HepG2 (cell line): Measurements from ENCODE around the gene CLEC10A. TPM values are rescaled to one million over a fixed set of nuclear protein-coding genes. Genes with fewer than 3 reads are reported as not detected.

ENCODE experiments used
- ATAC-seq: fragments of 200-7000 bp; cut with Tn5 transposase; 3 replicates; pipeline ENCODE4 v1.9.1; 2020; ENCODE audit warnings: mild to moderate bottlenecking, moderate library complexity
- BruUV-seq: library from RNA; stranded (reverse); fragments of 400-500 nt; replicated peaks from 2 replicates; lab custom pipeline; 2021; lab: Mats Ljungman, UMichigan
- CTCF ChIA-PET: fragments of 300-600 bp; formaldehyde crosslinking; extraction: SDS; loops from one replicate; lab custom pipeline; 2021; ENCODE audit warnings: low total read pairs, inconsistent platforms, low intra/inter-chr PET ratio; lab: Yijun Ruan, JAX
- POLR2A ChIA-PET: fragments of 350-600 bp; sonication (Branson Sonifier 250); formaldehyde crosslinking; loops from one replicate; lab custom pipeline; 2020; ENCODE audit warnings: antibody characterized with exemption, inconsistent platforms; lab: Yijun Ruan, JAX
- DNase-seq: peaks from one replicate; pipeline ENCODE4 v3.0.0-alpha.2; 2015; ENCODE audit warnings: low spot score
- FAIRE-seq: peaks from 3 replicates; lab custom pipeline; 2011; peaks lifted over from hg19 to GRCh38; lab: Jason Lieb, UNC
- H2AFZ ChIP-seq: one replicate; pipeline ENCODE4 v1.6.1; 2011; ENCODE audit warnings: low read length, inconsistent platforms
- H3K27ac ChIP-seq: fragments of 300-600 bp; 3 replicates; pipeline ENCODE4 v1.8.0; 2011; ENCODE audit warnings: mixed run types, mild to moderate bottlenecking, mixed read lengths, low read length, inconsistent platforms; ENCODE audit not compliant: insufficient read depth; ENCODE audit errors: extremely low read length
- H3K27me3 ChIP-seq, 2 experiments: fragments of 200-600 bp in 1 of 2; 2 replicates in 1 of 2; 3 replicates in 1 of 2; pipeline versions ENCODE4 v1.6.0 to v1.8.0; 2011; ENCODE audit warnings: low read length in 2 of 2, mild to moderate bottlenecking in 2 of 2, moderate library complexity in 2 of 2, inconsistent platforms in 1 of 2; ENCODE audit not compliant: insufficient read depth in 2 of 2, control insufficient read depth in 1 of 2
- H3K36me3 ChIP-seq, 2 experiments: fragments of 200-600 bp in 1 of 2; replicated peaks in 1 of 2; 2 replicates in 1 of 2; 3 replicates in 1 of 2; pipeline versions ENCODE4 v1.5.1 to v1.8.0; 2011; ENCODE audit warnings: low read length in 2 of 2, inconsistent platforms in 1 of 2; ENCODE audit not compliant: insufficient read depth in 2 of 2, control insufficient read depth in 1 of 2
- H3K4me1 ChIP-seq: 2 replicates; pipeline ENCODE4 v1.5.1; 2012; ENCODE audit warnings: low read length, inconsistent platforms; ENCODE audit not compliant: insufficient read depth
- H3K4me2 ChIP-seq: 2 replicates; pipeline ENCODE4 v1.6.0; 2011; ENCODE audit warnings: low read depth, low read length, inconsistent platforms
- H3K4me3 ChIP-seq, 3 experiments: fragments of 200-600 bp in 1 of 3; sonication (generic), shearing (Covaris generic) in 1 of 3; replicated peaks in 1 of 3; 2 replicates each; pipeline ENCODE4 v1.5.1; 2011 to 2016; ENCODE audit warnings: low read length in 3 of 3, inconsistent platforms in 2 of 3, low read depth in 2 of 3, mild to moderate bottlenecking in 2 of 3, control low read depth in 1 of 3, mixed read lengths in 1 of 3; ENCODE audit not compliant: insufficient read depth in 1 of 3
- H3K79me2 ChIP-seq: one replicate; pipeline ENCODE4 v1.6.1; 2011; ENCODE audit warnings: low read length, inconsistent platforms; ENCODE audit not compliant: insufficient read depth
- H3K9ac ChIP-seq: 2 replicates; pipeline ENCODE4 v1.6.0; 2011; ENCODE audit warnings: mild to moderate bottlenecking, low read depth, low read length, inconsistent platforms; ENCODE audit not compliant: insufficient read depth
- H3K9me3 ChIP-seq: 2 replicates; pipeline ENCODE4 v1.5.1; 2012; ENCODE audit warnings: mild to moderate bottlenecking, low read length
- H4K20me1 ChIP-seq: 2 replicates; pipeline ENCODE4 v1.6.0; 2011; ENCODE audit warnings: inconsistent platforms, mild to moderate bottlenecking, low read length, moderate library complexity; ENCODE audit not compliant: insufficient read depth
- EED ChIP-seq: sonication (generic); formaldehyde crosslinking; IDR thresholded peaks from 2 replicates; pipeline ENCODE4 v1.5.0; 2020; ENCODE audit warnings: mild to moderate bottlenecking, missing genetic modification reagents
- HNRNPH1 ChIP-seq: fragments of 200-400 bp; formaldehyde crosslinking; optimal IDR thresholded peaks from 2 replicates; pipeline ENCODE3; 2017; ENCODE audit warnings: mild to moderate bottlenecking, low read depth, low read length
- ZNF577 ChIP-seq: sonication (generic); formaldehyde crosslinking; IDR thresholded peaks from 2 replicates; pipeline ENCODE4 v1.4.0; 2020; ENCODE audit warnings: mild to moderate bottlenecking, low read depth, missing genetic modification reagents, borderline replicate concordance
- ZNF781 ChIP-seq: sonication (generic); formaldehyde crosslinking; IDR thresholded peaks from 2 replicates; pipeline ENCODE4 v1.5.1; 2020; ENCODE audit warnings: borderline replicate concordance, mild to moderate bottlenecking, missing genetic modification reagents; ENCODE audit errors: not compliant biosample characterization
- WGBS: methylation state at CpG from one replicate; pipeline ENCODE4 v1.1.6; 2017; ENCODE audit warnings: low lambda C conversion rate; 5-methylcytosine and 5-hydroxymethylcytosine counted together
- in situ Hi-C: cut with HindIII; loops from 2 replicates; pipeline ENCODE4 v1.10.0; 2017; ENCODE audit warnings: low pct_unique_long_range_greater_than_20kb; ENCODE audit not compliant: extremely low pct_ligation_motif_present
- intact Hi-C: fragments of 100-400 bp; cut with micrococcal nuclease; formaldehyde crosslinking; loops from one replicate; pipeline ENCODE4 v1.10.0; 2022; ENCODE audit not compliant: unreplicated experiment
- polyA plus RNA-seq, 8 experiments: library from polyadenylated mRNA; depleted of rRNA in 3 of 8; stranded (reverse) in 7 of 8; unstranded in 1 of 8; fragments of >200 nt; fragmentation: Illumina TruSeq in 4 of 8; extraction: Trizol in 4 of 8; gene quantifications; 2 replicates each; pipeline versions ENCODE4 v1.2.1 to v1.2.3, GENCODE V29; 2011 to 2016; ENCODE audit warnings: low read depth in 4 of 8, missing spikeins in 1 of 8, mixed read lengths in 1 of 8; ENCODE audit not compliant: insufficient read depth in 1 of 8
- total RNA-seq, 5 experiments: library from RNA; depleted of rRNA; stranded (reverse); fragments of >200 nt; fragmentation: Illumina TruSeq; extraction: Trizol; gene quantifications; 2 replicates each; pipeline ENCODE4 v1.2.3, GENCODE V29; 2016; ENCODE audit warnings: low read depth in 1 of 5
- TF ChIP-seq, protein P1 (sequence below): sonication (generic); formaldehyde crosslinking; IDR thresholded peaks from 2 replicates; pipeline ENCODE4 v1.5.1; 2020; ENCODE audit warnings: missing genetic modification reagents, mild to moderate bottlenecking, borderline replicate concordance
- TF ChIP-seq, protein P2 (sequence below): sonication (generic); formaldehyde crosslinking; IDR thresholded peaks from 2 replicates; pipeline ENCODE4 v1.5.0; 2020; ENCODE audit warnings: missing genetic modification reagents

CLEC10A gene
- total and polyA plus RNA-seq, 2 of the 13 experiments (the other 11 are each of a cell fraction or from before 2014, with no cell fraction given) = 0.33 TPM; not detected in 1

DNA sequence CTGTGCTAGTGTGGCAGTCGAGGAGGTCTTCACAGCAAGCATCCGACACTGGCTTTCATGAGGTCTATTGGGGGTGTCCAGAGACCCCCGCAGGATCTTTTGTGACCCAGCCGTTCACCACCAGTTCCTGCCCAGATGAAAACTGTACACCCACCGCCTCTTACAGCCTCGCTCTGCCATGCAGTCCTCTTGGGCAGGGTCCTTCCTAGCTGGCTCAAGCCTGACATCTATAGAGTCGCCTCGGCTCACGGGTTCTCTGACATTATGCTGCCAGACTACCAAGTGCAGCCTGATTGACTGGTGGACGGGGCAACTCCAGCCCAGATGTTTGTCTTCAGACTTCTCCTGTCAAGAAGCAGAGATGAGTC is 14.6 kb upstream of the CLEC10A start:
- intact Hi-C loops (no loop called here), in situ Hi-C loops (loop anchor here (5.0 kb wide), 1 partner anchor 42 kb away; no protein-coding TSS in a partner anchor)
- Histone ChIP-seq H3K36me3 (peaks cover 2 to 7% of the 10 kb centered on the region in 2 experiments; a peak in 3 of 5 replicates), H3K27me3 (no peaks in the 10 kb centered on the region), H3K4me3 (no peak overlapping the region), H3K9me3 (no peaks in the 10 kb centered on the region), H3K27ac (no peak overlapping the region), H4K20me1 (no peaks in the 10 kb centered on the region), H3K79me2 (no peaks in the 10 kb centered on the region), H3K9ac (no peak overlapping the region), H3K4me1 (peaks cover 9% of the 10 kb centered on the region), H3K4me2 (no peak overlapping the region), H2AFZ (no peak overlapping the region)
- ATAC-seq = peak; percentile 49
- 99% methylated on average over 9 of the region's 10 CpGs for whole genome bisulfite sequencing
- CTCF ChIA-PET = no interaction called here
- no peak for FAIRE-seq
- TF ChIP-seq, protein P1, sequence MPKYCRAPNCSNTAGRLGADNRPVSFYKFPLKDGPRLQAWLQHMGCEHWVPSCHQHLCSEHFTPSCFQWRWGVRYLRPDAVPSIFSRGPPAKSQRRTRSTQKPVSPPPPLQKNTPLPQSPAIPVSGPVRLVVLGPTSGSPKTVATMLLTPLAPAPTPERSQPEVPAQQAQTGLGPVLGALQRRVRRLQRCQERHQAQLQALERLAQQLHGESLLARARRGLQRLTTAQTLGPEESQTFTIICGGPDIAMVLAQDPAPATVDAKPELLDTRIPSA = no peak
- TF ChIP-seq HNRNPH1 (no peak), EED (CRISPR knock-in tag) (no peak), ZNF781 (CRISPR knock-in tag) (no peak), ZNF577 (no peak)
- TF ChIP-seq, protein P2, sequence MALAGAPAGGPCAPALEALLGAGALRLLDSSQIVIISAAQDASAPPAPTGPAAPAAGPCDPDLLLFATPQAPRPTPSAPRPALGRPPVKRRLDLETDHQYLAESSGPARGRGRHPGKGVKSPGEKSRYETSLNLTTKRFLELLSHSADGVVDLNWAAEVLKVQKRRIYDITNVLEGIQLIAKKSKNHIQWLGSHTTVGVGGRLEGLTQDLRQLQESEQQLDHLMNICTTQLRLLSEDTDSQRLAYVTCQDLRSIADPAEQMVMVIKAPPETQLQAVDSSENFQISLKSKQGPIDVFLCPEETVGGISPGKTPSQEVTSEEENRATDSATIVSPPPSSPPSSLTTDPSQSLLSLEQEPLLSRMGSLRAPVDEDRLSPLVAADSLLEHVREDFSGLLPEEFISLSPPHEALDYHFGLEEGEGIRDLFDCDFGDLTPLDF (CRISPR knock-in tag) = no peak
- BruUV-seq = no TSS peak
- POLR2A ChIA-PET = interaction anchor here (1.1 kb wide), 1 partner anchor 20 kb away, joined by 3 read pairs; the partner anchor contains the start of gene ASGR2
- DNase-seq = no peak
